ENCODE measurements around the gene CWF19L2.

DNA sequence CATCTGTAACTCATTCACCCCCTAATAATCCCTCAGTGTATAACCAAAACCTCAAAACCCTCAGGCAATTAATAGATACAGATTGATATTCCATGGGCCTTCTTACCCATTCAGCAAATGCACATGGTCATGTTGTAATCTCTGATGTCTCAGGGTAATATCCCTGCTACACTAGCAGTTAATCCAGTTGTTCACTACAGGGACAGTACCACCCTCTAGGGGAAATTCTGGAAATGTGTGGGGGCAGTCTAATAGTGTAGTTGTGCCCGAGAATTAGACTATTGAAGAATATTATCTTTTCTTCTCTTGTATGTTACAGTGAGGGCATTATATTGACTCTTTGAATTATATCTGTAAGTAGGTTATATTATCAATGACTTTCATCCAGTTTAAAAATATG, 175.4 kb downstream of the CWF19L2 start:
- TF ChIP-seq CTCF (IDR thresholded peaks at IDR 0.05): no peak
- no peak for TF ChIP-seq POLR2A (IDR thresholded peaks at IDR 0.05)

All from heart left ventricle (tissue), 13 donors.